Upper lobe of right lung (tissue), 1 donor: ENCODE results near the gene SNTA1. TPM values are rescaled to one million over a fixed set of nuclear protein-coding genes. Genes with fewer than 3 reads are reported as not detected.
"Not testable (repeated sequence)": the region's sequence is repeated elsewhere in the genome, so short reads cannot be mapped to it uniquely, and the experiment has no call there.

Experiments
- ATAC-seq: fragments of 200-7000 bp; cut with Tn5 transposase; one replicate; pipeline ENCODE4 v1.9.1; 2020; ENCODE audit warnings: mild to moderate bottlenecking, moderate library complexity
- DNase-seq: peaks from one replicate; pipeline ENCODE4 v3.0.0-alpha.2; 2020
- H3K27ac ChIP-seq: fragments of 200-600 bp; one replicate; pipeline ENCODE4 v1.8.0; 2022
- H3K27me3 ChIP-seq: fragments of 200-600 bp; one replicate; pipeline ENCODE4 v1.8.0; 2022; ENCODE audit warnings: mild to moderate bottlenecking
- H3K36me3 ChIP-seq: fragments of 200-600 bp; one replicate; pipeline ENCODE4 v1.8.0; 2022
- H3K4me1 ChIP-seq: fragments of 200-600 bp; one replicate; pipeline ENCODE4 v1.8.0; 2022
- H3K4me3 ChIP-seq: fragments of 200-600 bp; one replicate; pipeline ENCODE4 v1.8.0; 2022; ENCODE audit warnings: mild to moderate bottlenecking
- H3K9me3 ChIP-seq: fragments of 200-600 bp; one replicate; pipeline ENCODE4 v1.8.0; 2022
- intact Hi-C: fragments of 100-400 bp; cut with DNase I; formaldehyde crosslinking; loops from one replicate; pipeline ENCODE4 v1.11.0; 2022
- total RNA-seq: library from RNA; stranded (reverse); fragmentation: NEBNext Ultra II Directional; extraction: Animal tissue kit (Norgen Biotek cat#: 25700); gene quantifications from one replicate; pipeline ENCODE4 v1.2.1, GENCODE V29; 2021
- TF ChIP-seq, protein P1 (sequence below): fragments of 200-600 bp; IDR thresholded peaks from one replicate; pipeline ENCODE4 v1.8.0; 2022; ENCODE audit warnings: antibody characterized with exemption
- donor health status: DM: no; HTN: yes; CAD: no; lungs with severe emphysema.

The SNTA1 gene
- total RNA-seq, 1 donor from 2014 or later = 8.6 TPM

DNA sequence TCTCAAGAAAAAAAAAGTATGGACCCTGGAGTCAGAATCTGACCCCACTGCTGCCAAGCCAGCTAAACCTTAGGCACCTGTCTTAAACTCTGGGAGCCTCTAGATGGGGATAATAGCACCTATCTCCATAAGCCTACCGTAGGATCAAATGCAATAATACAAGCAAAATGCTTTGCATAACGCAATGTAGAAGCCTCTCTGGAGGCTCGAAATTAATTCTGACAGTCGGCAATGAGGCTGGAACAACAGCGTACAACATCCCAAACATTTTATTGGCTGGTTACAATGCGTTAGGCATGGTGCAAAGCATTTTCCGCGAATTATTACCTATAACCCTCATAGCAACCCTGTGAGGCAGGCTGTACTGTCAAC, 42.8 kb downstream of the SNTA1 start:
- no peaks in the 10 kb centered on the region for H3K27me3 ChIP-seq
- H3K4me3 ChIP-seq = peak overlapping the region; percentile 89
- H3K4me1 ChIP-seq = peaks cover 23% of the 10 kb centered on the region
- ATAC-seq (peak; percentile 7), DNase-seq (no peak)
- H3K27ac ChIP-seq = peak overlapping the region; percentile 73
- peaks cover 4% of the 10 kb centered on the region for H3K36me3 ChIP-seq
- no peaks in the 10 kb centered on the region for H3K9me3 ChIP-seq
- intact Hi-C loops = no loop called here
- TF ChIP-seq, protein P1, sequence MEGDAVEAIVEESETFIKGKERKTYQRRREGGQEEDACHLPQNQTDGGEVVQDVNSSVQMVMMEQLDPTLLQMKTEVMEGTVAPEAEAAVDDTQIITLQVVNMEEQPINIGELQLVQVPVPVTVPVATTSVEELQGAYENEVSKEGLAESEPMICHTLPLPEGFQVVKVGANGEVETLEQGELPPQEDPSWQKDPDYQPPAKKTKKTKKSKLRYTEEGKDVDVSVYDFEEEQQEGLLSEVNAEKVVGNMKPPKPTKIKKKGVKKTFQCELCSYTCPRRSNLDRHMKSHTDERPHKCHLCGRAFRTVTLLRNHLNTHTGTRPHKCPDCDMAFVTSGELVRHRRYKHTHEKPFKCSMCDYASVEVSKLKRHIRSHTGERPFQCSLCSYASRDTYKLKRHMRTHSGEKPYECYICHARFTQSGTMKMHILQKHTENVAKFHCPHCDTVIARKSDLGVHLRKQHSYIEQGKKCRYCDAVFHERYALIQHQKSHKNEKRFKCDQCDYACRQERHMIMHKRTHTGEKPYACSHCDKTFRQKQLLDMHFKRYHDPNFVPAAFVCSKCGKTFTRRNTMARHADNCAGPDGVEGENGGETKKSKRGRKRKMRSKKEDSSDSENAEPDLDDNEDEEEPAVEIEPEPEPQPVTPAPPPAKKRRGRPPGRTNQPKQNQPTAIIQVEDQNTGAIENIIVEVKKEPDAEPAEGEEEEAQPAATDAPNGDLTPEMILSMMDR = no peak

DNA sequence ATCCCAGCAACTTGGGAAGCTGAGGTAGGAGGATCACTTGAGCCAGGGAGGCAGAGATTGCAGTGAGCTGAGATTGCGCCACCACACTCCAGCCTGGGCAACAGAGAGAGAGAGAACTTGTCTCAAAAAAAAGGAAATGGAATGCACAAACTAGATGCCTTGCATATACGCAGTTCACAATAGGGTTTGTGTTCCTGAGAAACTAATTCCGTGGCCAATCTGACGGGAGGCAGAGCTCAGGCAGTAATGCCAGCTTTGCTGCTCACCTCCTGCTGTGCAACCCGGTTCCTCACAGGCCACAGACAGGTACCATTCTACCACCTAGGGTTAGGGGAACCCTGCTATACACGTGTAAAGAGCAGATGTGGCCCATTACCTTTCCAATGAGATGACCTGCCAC, 43.6 kb downstream of the SNTA1 start:
- peaks cover 23% of the 10 kb centered on the region for H3K4me1 ChIP-seq
- DNase-seq = peak; percentile 73
- H3K36me3 ChIP-seq = peaks cover 10% of the 10 kb centered on the region
- no peaks in the 10 kb centered on the region for H3K9me3 ChIP-seq
- intact Hi-C loops = no loop called here
- H3K27me3 ChIP-seq = no peaks in the 10 kb centered on the region
- TF ChIP-seq, protein P1 = no peak
- H3K27ac ChIP-seq = peak overlapping the region; percentile 34
- H3K4me3 ChIP-seq = peak overlapping the region; percentile 89
- peak; percentile 27 for ATAC-seq

DNA sequence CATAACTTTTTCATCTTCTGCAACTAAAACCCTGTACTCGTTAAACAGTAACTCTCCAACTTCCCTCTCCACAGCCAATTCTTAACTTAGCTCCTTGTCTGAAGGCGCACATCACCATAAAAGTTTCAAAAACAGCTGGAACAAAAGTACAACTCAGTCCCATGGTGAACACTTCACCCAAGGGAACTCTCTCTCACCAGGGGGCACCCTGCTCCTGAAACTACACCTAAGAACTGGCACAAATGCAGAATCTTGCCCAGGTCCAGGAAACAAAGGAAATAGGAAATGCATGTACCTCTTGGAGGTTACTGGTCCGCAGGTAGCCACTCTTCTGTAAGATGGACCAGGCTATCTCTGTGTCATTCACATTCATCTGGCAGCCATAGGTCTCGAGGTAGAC, 48.8 kb downstream of the SNTA1 start:
- no peaks in the 10 kb centered on the region for H3K9me3 ChIP-seq
- ATAC-seq (no peak), DNase-seq (no peak)
- TF ChIP-seq, protein P1 = no peak
- peaks cover 5% of the 10 kb centered on the region for H3K4me1 ChIP-seq
- H3K36me3 ChIP-seq = peaks cover 57% of the 10 kb centered on the region
- no peak overlapping the region for H3K4me3 ChIP-seq
- H3K27me3 ChIP-seq = no peaks in the 10 kb centered on the region
- no peak overlapping the region for H3K27ac ChIP-seq
- intact Hi-C loops = no loop called here

DNA sequence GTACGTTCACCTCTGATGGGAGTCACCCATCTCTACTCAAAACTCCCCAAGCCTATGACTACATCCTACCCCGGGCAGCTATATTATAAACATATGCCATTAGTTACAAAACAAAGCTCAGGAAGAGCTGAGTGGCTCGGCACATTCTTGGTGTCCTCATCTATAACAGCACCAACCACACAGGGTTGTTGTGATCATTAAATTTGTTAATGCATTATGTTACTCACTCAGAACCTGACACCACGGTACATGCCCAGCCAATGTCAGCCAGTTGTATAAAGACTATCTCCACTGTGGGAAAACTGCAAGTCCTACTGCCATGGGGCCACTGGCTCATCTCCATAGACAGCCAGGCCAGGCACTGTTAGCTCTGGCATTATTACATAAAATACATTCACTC, 50.0 kb downstream of the SNTA1 start:
- DNase-seq (no peak), ATAC-seq (no peak)
- Histone ChIP-seq H3K4me3 (no peak overlapping the region), H3K36me3 (peaks cover 59% of the 10 kb centered on the region), H3K9me3 (no peaks in the 10 kb centered on the region), H3K27ac (no peak overlapping the region), H3K27me3 (no peaks in the 10 kb centered on the region), H3K4me1 (no peaks in the 10 kb centered on the region)
- intact Hi-C loops = no loop called here
- TF ChIP-seq, protein P1 = no peak

DNA sequence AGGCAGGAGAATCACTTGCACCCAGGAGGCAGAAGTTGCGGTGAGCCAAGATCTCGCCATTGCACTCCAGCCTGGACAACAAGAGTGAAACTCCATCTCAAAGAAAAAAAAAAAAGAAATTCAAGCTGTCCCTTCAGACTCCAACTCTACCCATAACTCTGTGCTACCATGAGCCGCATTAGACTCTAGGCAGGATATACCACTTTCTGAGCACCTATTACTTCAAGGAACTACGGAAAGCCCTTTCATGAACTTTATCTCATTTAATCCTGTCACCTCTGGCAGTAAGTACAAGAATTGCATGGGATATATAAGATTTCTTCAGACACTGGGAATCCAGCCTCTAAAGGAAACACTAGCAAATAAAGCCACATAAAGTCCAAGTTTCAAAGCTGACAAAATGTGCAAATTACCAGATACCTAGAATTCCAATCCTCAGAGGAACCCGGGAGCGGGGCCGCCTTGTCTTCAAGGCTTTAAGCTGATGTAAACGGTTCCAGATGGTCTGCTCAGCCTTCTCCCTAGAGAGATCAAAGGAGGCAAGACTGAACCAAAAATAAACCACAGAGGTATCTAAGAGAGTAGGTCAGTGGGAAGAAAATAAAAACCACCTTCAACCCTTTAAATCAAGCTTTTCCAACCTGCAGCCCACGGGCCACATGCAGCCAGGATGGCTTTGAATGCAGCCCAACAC, 51.7 kb downstream of the SNTA1 start:
- Histone ChIP-seq H3K4me1 (no peaks in the 10 kb centered on the region), H3K27me3 (no peaks in the 10 kb centered on the region), H3K9me3 (no peaks in the 10 kb centered on the region), H3K36me3 (peaks cover 69% of the 10 kb centered on the region), H3K27ac (no peak overlapping the region), H3K4me3 (no peak overlapping the region)
- TF ChIP-seq, protein P1 = no peak
- ATAC-seq (no peak), DNase-seq (no peak)
- intact Hi-C loops = no loop called here

DNA sequence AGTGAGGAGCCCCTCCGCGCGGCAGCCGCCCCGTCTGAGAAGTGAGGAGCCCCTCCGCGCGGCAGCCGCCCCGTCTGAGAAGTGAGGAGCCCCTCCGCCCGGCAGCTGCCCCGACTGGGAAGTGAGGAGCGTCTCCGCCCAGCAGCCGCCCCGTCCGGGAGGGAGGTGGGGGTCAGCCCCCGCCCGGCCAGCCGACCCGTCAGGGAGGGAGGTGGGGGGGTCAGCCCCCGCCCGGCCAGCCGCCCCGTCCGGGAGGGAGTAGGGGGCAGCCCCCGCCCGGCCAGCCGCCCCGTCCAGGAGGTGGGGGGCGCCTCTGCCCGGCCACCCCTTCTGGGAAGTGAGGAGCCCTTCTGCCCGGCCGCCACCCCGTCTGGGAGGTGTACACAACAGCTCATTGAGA, 54.2 kb downstream of the SNTA1 start:
- peaks cover 79% of the 10 kb centered on the region for H3K36me3 ChIP-seq
- H3K27ac ChIP-seq, intact Hi-C loops, DNase-seq, H3K4me3 ChIP-seq, H3K27me3 ChIP-seq, H3K9me3 ChIP-seq, ATAC-seq, H3K4me1 ChIP-seq: not testable (repeated sequence)
